Neural crest cell (in vitro differentiated cells): ENCODE results near the gene FH. TPM values are rescaled to one million over a fixed set of nuclear protein-coding genes. Genes with fewer than 3 reads are reported as not detected.

Source experiments
- DNase-seq: peaks from one replicate; pipeline ENCODE4 v3.0.0; 2021; ENCODE audit warnings: low read depth, mixed read lengths, low spot score
- H3K27ac Mint-ChIP-seq: one replicate; pipeline ENCODE4 v1.8.0; 2021; ENCODE audit warnings: mild to moderate bottlenecking, mixed read lengths; ENCODE audit not compliant: unreplicated experiment
- H3K27me3 Mint-ChIP-seq: 2 replicates; pipeline ENCODE4 v1.8.0; 2021; ENCODE audit warnings: low read depth, mild to moderate bottlenecking, mixed read lengths
- H3K36me3 Mint-ChIP-seq: 2 replicates; pipeline ENCODE4 v1.8.0; 2021; ENCODE audit warnings: low read depth, mild to moderate bottlenecking, mixed read lengths
- H3K4me1 Mint-ChIP-seq: 2 replicates; pipeline ENCODE4 v1.8.0; 2021; ENCODE audit warnings: mixed read lengths
- H3K4me3 Mint-ChIP-seq: one replicate; pipeline ENCODE4 v1.8.0; 2021; ENCODE audit warnings: mild to moderate bottlenecking, mixed read lengths
- H3K9me3 Mint-ChIP-seq: 2 replicates; pipeline ENCODE4 v1.8.0; 2021; ENCODE audit warnings: mixed read lengths
- CTCF ChIP-seq: fragments of 200-600 bp; sonication (generic); conservative IDR thresholded peaks from 2 replicates; pipeline ENCODE4 v1.5.0; 2021; ENCODE audit warnings: antibody characterized with exemption, mild to moderate bottlenecking
- total RNA-seq: library from RNA; stranded (reverse); gene quantifications from 2 replicates; pipeline ENCODE4 v1.2.1, GENCODE V29; 2021

The FH gene
- total RNA-seq, 1 donor from 2014 or later = 93.2 TPM

- no peaks in the 10 kb centered on the region for H3K9me3 Mint-ChIP-seq
- H3K4me3 Mint-ChIP-seq = peak within 1 kb of the TSS; percentile 80
- DNase-seq = no peak
- peaks cover 18% of the 10 kb centered on the region for H3K4me1 Mint-ChIP-seq
- peaks cover 23% of the 10 kb centered on the region for H3K27me3 Mint-ChIP-seq
- no peak for TF ChIP-seq CTCF
- no peak within 1 kb of the TSS for H3K27ac Mint-ChIP-seq
- H3K36me3 Mint-ChIP-seq = no peaks in the 10 kb centered on the region
These were observed 12.6 kb upstream of the FH start, which contains the start of gene KMO for GRCh38 chr1:241532162-241532531. TSS of gene KMO (plus strand) at chr1:241532378. CDS start at chr1:241532445, 67 bp downstream.

- Mint-ChIP-seq H3K9me3 (no peaks in the 10 kb centered on the region), H3K4me3 (peak overlapping the region; percentile 80)
- DNase-seq = no peak
These were observed 11.9 kb upstream of the FH start for GRCh38 chr1:241531195-241532161.

GRCh38 chr1:241527146-241527545 is 7.6 kb upstream of the FH start:
- no peak for DNase-seq
- Mint-ChIP-seq H3K4me1 (peaks cover 9% of the 10 kb centered on the region), H3K9me3 (no peaks in the 10 kb centered on the region), H3K36me3 (no peaks in the 10 kb centered on the region), H3K27me3 (peaks cover 43% of the 10 kb centered on the region), H3K4me3 (no peak overlapping the region), H3K27ac (no peak overlapping the region)
- TF ChIP-seq CTCF = no peak

More at GRCh38 chr1:241531195-241532161, 11.9 kb upstream of the FH start:
- Mint-ChIP-seq H3K27me3 (peaks cover 25% of the 10 kb centered on the region), H3K4me1 (peaks cover 18% of the 10 kb centered on the region), H3K27ac (no peak overlapping the region), H3K36me3 (no peaks in the 10 kb centered on the region)
- TF ChIP-seq CTCF = peak; percentile 75

- no peak for TF ChIP-seq CTCF
- Mint-ChIP-seq H3K9me3 (no peaks in the 10 kb centered on the region), H3K36me3 (no peaks in the 10 kb centered on the region), H3K27me3 (peaks cover 48% of the 10 kb centered on the region), H3K27ac (no peak overlapping the region), H3K4me1 (no peaks in the 10 kb centered on the region), H3K4me3 (no peak overlapping the region)
- DNase-seq = no peak
These were observed 5.5 kb upstream of the FH start for GRCh38 chr1:241525026-241525425.

- Mint-ChIP-seq H3K4me3 (peak overlapping the region; percentile 46), H3K4me1 (peaks cover 19% of the 10 kb centered on the region), H3K27me3 (peaks cover 37% of the 10 kb centered on the region), H3K36me3 (peaks cover 3% of the 10 kb centered on the region), H3K27ac (no peak overlapping the region), H3K9me3 (no peaks in the 10 kb centered on the region)
- no peak for DNase-seq
- TF ChIP-seq CTCF = no peak
These were observed 2.2 kb upstream of the FH start for GRCh38 chr1:241521718-241522117.
